ENCODE data around the gene TXNRD3.

DNA sequence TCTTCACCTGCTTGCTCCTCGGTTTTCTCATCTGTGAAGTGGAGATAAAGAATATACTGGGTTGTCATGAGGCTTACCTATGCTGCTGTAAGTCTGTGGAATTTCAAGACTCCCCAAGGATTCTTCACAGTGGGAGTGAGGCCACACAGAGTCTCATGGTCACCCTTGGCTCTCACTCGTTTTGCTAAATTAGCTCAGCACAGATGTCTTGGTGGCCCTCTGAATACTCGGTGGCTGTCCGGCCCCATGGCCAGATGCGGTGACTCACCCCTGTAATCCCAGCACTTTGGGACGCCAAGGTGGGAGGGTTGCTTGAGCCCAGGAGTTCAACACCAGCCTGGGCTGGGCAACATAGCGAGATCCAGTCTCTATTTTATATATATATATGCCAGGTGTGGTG is 44.1 kb upstream of the TXNRD3 start:
- TF ChIP-seq CTCF (IDR thresholded peaks at IDR 0.05) (no peak), POLR2A (IDR thresholded peaks at IDR 0.05) (no peak)

Data from adrenal gland (tissue), 5 donors.